BLaER1 (cell line): Measurements from ENCODE around the gene FGF4.

Experiments used
- H3K27ac ChIP-seq: shearing (Covaris generic); formaldehyde crosslinking; 2 replicates; pipeline ENCODE4 v1.8.1; 2022
- H3K27me3 ChIP-seq: shearing (Covaris generic); formaldehyde crosslinking; 2 replicates; pipeline ENCODE4 v1.8.1; 2022
- H3K36me3 ChIP-seq: shearing (Covaris generic); formaldehyde crosslinking; 2 replicates; pipeline ENCODE4 v1.8.1; 2022
- H3K4me1 ChIP-seq: shearing (Covaris generic); formaldehyde crosslinking; 2 replicates; pipeline ENCODE4 v1.8.1; 2022
- H3K4me2 ChIP-seq: shearing (Covaris generic); formaldehyde crosslinking; 2 replicates; pipeline ENCODE4 v1.8.1; 2022
- H3K4me3 ChIP-seq: shearing (Covaris generic); formaldehyde crosslinking; 2 replicates; pipeline ENCODE4 v1.8.1; 2022
- H3K9ac ChIP-seq: shearing (Covaris generic); formaldehyde crosslinking; 2 replicates; pipeline ENCODE4 v1.8.1; 2022
- H3K9me3 ChIP-seq: shearing (Covaris generic); formaldehyde crosslinking; 2 replicates; pipeline ENCODE4 v1.8.1; 2022
- H4K20me1 ChIP-seq: shearing (Covaris generic); formaldehyde crosslinking; 2 replicates; pipeline ENCODE4 v1.8.1; 2022
- Cebpa-rat ChIP-seq: shearing (Covaris generic); IDR thresholded peaks from 2 replicates; pipeline ENCODE4 v1.8.1; 2022

Gene FGF4

GRCh38 chr11:69817265-69818230 lies 42.4 kb upstream of the FGF4 start:
- H3K27ac ChIP-seq, result no peak overlapping the region
- peaks cover 96% of the 10 kb centered on the region for H3K27me3 ChIP-seq
- peak overlapping the region; percentile 90 for H3K4me2 ChIP-seq

GRCh38 chr11:69816671-69817070 lies 41.5 kb upstream of the FGF4 start:
- H4K20me1 ChIP-seq, result peaks cover 65% of the 10 kb centered on the region
- no peak overlapping the region for H3K27ac ChIP-seq
- H3K9me3 ChIP-seq, result no peaks in the 10 kb centered on the region
- peaks cover 96% of the 10 kb centered on the region for H3K27me3 ChIP-seq
- H3K36me3 ChIP-seq, result no peaks in the 10 kb centered on the region
- peak overlapping the region; percentile 90; the same call in 1 of the 2 replicates for H3K4me2 ChIP-seq
- no peak for TF ChIP-seq Cebpa-rat
- no peak overlapping the region for H3K4me3 ChIP-seq
- peaks cover 20% of the 10 kb centered on the region for H3K4me1 ChIP-seq
- no peak overlapping the region for H3K9ac ChIP-seq

More at GRCh38 chr11:69817265-69818230, 42.4 kb upstream of the FGF4 start:
- H4K20me1 ChIP-seq, result peaks cover 72% of the 10 kb centered on the region
- no peaks in the 10 kb centered on the region for H3K9me3 ChIP-seq
- H3K9ac ChIP-seq, result no peak overlapping the region
- peaks cover 20% of the 10 kb centered on the region for H3K4me1 ChIP-seq
- peak overlapping the region; percentile 58 for H3K4me3 ChIP-seq
- no peaks in the 10 kb centered on the region for H3K36me3 ChIP-seq
- TF ChIP-seq Cebpa-rat, result no peak

GRCh38 chr11:69815973-69816372 lies 40.8 kb upstream of the FGF4 start:
- Histone ChIP-seq H3K4me3 (no peak overlapping the region), H3K27me3 (peaks cover 89% of the 10 kb centered on the region), H3K9me3 (no peaks in the 10 kb centered on the region), H3K36me3 (no peaks in the 10 kb centered on the region), H4K20me1 (peaks cover 58% of the 10 kb centered on the region), H3K9ac (no peak overlapping the region), H3K4me1 (peaks cover 20% of the 10 kb centered on the region), H3K4me2 (no peak overlapping the region), H3K27ac (no peak overlapping the region)
- TF ChIP-seq Cebpa-rat, result no peak

GRCh38 chr11:69814902-69815301 lies 39.8 kb upstream of the FGF4 start:
- Histone ChIP-seq H3K4me3 (no peak overlapping the region), H3K27ac (no peak overlapping the region), H3K4me1 (peaks cover 20% of the 10 kb centered on the region), H4K20me1 (peaks cover 47% of the 10 kb centered on the region), H3K4me2 (no peak overlapping the region), H3K27me3 (peaks cover 78% of the 10 kb centered on the region), H3K36me3 (no peaks in the 10 kb centered on the region), H3K9ac (no peak overlapping the region), H3K9me3 (no peaks in the 10 kb centered on the region)
- TF ChIP-seq Cebpa-rat, result no peak

GRCh38 chr11:69814411-69814810 lies 39.3 kb upstream of the FGF4 start:
- Histone ChIP-seq H3K4me3 (no peak overlapping the region), H3K9ac (no peak overlapping the region), H4K20me1 (peaks cover 42% of the 10 kb centered on the region), H3K27ac (no peak overlapping the region), H3K9me3 (no peaks in the 10 kb centered on the region), H3K36me3 (no peaks in the 10 kb centered on the region), H3K27me3 (peaks cover 73% of the 10 kb centered on the region), H3K4me1 (peaks cover 20% of the 10 kb centered on the region), H3K4me2 (no peak overlapping the region)
- no peak for TF ChIP-seq Cebpa-rat

GRCh38 chr11:69813839-69814238 lies 38.7 kb upstream of the FGF4 start:
- peaks cover 41% of the 10 kb centered on the region for H4K20me1 ChIP-seq
- H3K27me3 ChIP-seq, result peaks cover 67% of the 10 kb centered on the region
- no peak overlapping the region for H3K27ac ChIP-seq
- no peaks in the 10 kb centered on the region for H3K9me3 ChIP-seq
- no peak overlapping the region for H3K4me2 ChIP-seq
- no peak overlapping the region for H3K9ac ChIP-seq
- peaks cover 20% of the 10 kb centered on the region for H3K4me1 ChIP-seq
- no peak overlapping the region for H3K4me3 ChIP-seq
- no peaks in the 10 kb centered on the region for H3K36me3 ChIP-seq
- no peak for TF ChIP-seq Cebpa-rat

GRCh38 chr11:69812946-69813345 lies 37.8 kb upstream of the FGF4 start:
- H3K27ac ChIP-seq, result no peak overlapping the region
- H3K9me3 ChIP-seq, result no peaks in the 10 kb centered on the region
- H3K4me1 ChIP-seq, result peaks cover 12% of the 10 kb centered on the region
- no peaks in the 10 kb centered on the region for H3K36me3 ChIP-seq
- no peak overlapping the region for H3K4me3 ChIP-seq
- H3K4me2 ChIP-seq, result no peak overlapping the region
- no peak for TF ChIP-seq Cebpa-rat
- no peak overlapping the region for H3K9ac ChIP-seq
- H3K27me3 ChIP-seq, result peaks cover 58% of the 10 kb centered on the region
- peaks cover 32% of the 10 kb centered on the region for H4K20me1 ChIP-seq

- Histone ChIP-seq H3K36me3 (no peaks in the 10 kb centered on the region), H3K4me1 (peaks cover 5% of the 10 kb centered on the region), H4K20me1 (peaks cover 25% of the 10 kb centered on the region), H3K9me3 (no peaks in the 10 kb centered on the region), H3K4me2 (no peak overlapping the region), H3K9ac (no peak overlapping the region), H3K27ac (no peak overlapping the region), H3K4me3 (no peak overlapping the region), H3K27me3 (peaks cover 54% of the 10 kb centered on the region)
- TF ChIP-seq Cebpa-rat, result no peak
These were observed 37.1 kb upstream of the FGF4 start for GRCh38 chr11:69812256-69812655.

- peaks cover 46% of the 10 kb centered on the region for H3K27me3 ChIP-seq
These were observed 36.3 kb upstream of the FGF4 start for GRCh38 chr11:69811431-69811830.

GRCh38 chr11:69810289-69811118 lies 35.4 kb upstream of the FGF4 start:
- Histone ChIP-seq H3K4me1 (no peaks in the 10 kb centered on the region), H3K4me2 (no peak overlapping the region), H3K9me3 (no peaks in the 10 kb centered on the region), H3K27ac (no peak overlapping the region), H3K4me3 (no peak overlapping the region), H3K27me3 (peaks cover 37% of the 10 kb centered on the region), H3K36me3 (no peaks in the 10 kb centered on the region), H4K20me1 (peaks cover 7% of the 10 kb centered on the region; the same call in 1 of the 2 replicates), H3K9ac (no peak overlapping the region)
- no peak for TF ChIP-seq Cebpa-rat

More at GRCh38 chr11:69811431-69811830, 36.3 kb upstream of the FGF4 start:
- TF ChIP-seq Cebpa-rat, result no peak
- Histone ChIP-seq H3K9me3 (no peaks in the 10 kb centered on the region), H3K4me2 (no peak overlapping the region), H3K9ac (no peak overlapping the region), H3K4me1 (no peaks in the 10 kb centered on the region), H4K20me1 (peaks cover 17% of the 10 kb centered on the region), H3K4me3 (no peak overlapping the region), H3K36me3 (no peaks in the 10 kb centered on the region), H3K27ac (no peak overlapping the region)
